SK-N-SH (cell line): ENCODE measurements around the gene LRP4. TPM values are rescaled to one million over a fixed set of nuclear protein-coding genes. Genes with fewer than 3 reads are reported as not detected.

Source experiments
- CTCF ChIA-PET: fragments of 300-600, 350-600 bp; formaldehyde crosslinking; extraction: SDS; loops from one replicate; lab custom pipeline; 2021; lab: Yijun Ruan, JAX
- POLR2A ChIA-PET: fragments of 350-600 bp; sonication (Branson Sonifier 250); formaldehyde crosslinking; extraction: SDS; loops from one replicate; lab custom pipeline; 2020; ENCODE audit warnings: antibody characterized with exemption, inconsistent platforms; lab: Yijun Ruan, JAX
- DNase-seq: peaks from one replicate; pipeline ENCODE4 v3.0.0; 2012
- H2AFZ ChIP-seq: fragments of 200-600 bp; sonication (generic); 2 replicates; pipeline ENCODE4 v1.8.1; 2016; ENCODE audit warnings: antibody characterized with exemption, mild to moderate bottlenecking, low read depth
- H3F3A ChIP-seq: fragments of 200-600 bp; sonication (generic); replicated peaks from 2 replicates; pipeline ENCODE3; 2016; ENCODE audit warnings: antibody characterized with exemption, mild to moderate bottlenecking; ENCODE audit not compliant: insufficient read depth
- H3K27ac ChIP-seq, 2 experiments: fragments of 200-500 bp in 1 of 2; fragments of 200-600 bp in 1 of 2; sonication (Bioruptor generic) in 1 of 2; sonication (generic), shearing (Covaris generic) in 1 of 2; 2 replicates each; pipeline versions ENCODE4 v1.5.1 to v1.6.1; 2014 to 2016; ENCODE audit warnings: low read depth in 2 of 2, inconsistent platforms in 1 of 2, low read length in 1 of 2, mild to moderate bottlenecking in 1 of 2, mixed read lengths in 1 of 2
- H3K27me3 ChIP-seq: fragments of 200-600 bp; sonication (generic), shearing (Covaris generic); 2 replicates; pipeline ENCODE4 v1.6.1; 2016; ENCODE audit warnings: mixed run types; ENCODE audit not compliant: insufficient read depth
- H3K36me3 ChIP-seq, 2 experiments: fragments of 200-500 bp in 1 of 2; fragments of 200-600 bp in 1 of 2; sonication (Bioruptor generic) in 1 of 2; sonication (generic) in 1 of 2; replicated peaks in 1 of 2; 2 replicates each; pipeline versions ENCODE3 to v1.5.1; 2014 to 2016; ENCODE audit warnings: low read length in 1 of 2, mild to moderate bottlenecking in 1 of 2; ENCODE audit not compliant: insufficient read depth in 2 of 2, control insufficient read depth in 1 of 2
- H3K4me1 ChIP-seq, 2 experiments: fragments of 200-500 bp in 1 of 2; fragments of 200-600 bp in 1 of 2; sonication (Bioruptor generic) in 1 of 2; sonication (generic), shearing (Covaris generic) in 1 of 2; 2 replicates each; pipeline versions ENCODE4 v1.5.1 to v1.6.1; 2014 to 2016; ENCODE audit warnings: low read depth in 1 of 2, low read length in 1 of 2, mixed run types in 1 of 2; ENCODE audit not compliant: insufficient read depth in 2 of 2, control insufficient read depth in 1 of 2
- H3K4me2 ChIP-seq: fragments of 200-600 bp; sonication (generic), shearing (Covaris generic); 2 replicates; pipeline ENCODE4 v1.6.1; 2017; ENCODE audit warnings: mixed run types
- H3K4me3 ChIP-seq, 2 experiments: fragments of 200-500 bp in 1 of 2; fragments of 200-600 bp in 1 of 2; sonication (Bioruptor generic) in 1 of 2; sonication (generic), shearing (Covaris generic) in 1 of 2; 2 replicates each; pipeline versions ENCODE4 v1.5.1 to v1.8.1; 2014 to 2016; ENCODE audit warnings: low read depth in 2 of 2, inconsistent platforms in 1 of 2, low read length in 1 of 2, mild to moderate bottlenecking in 1 of 2, mixed read lengths in 1 of 2, moderate library complexity in 1 of 2
- H3K79me2 ChIP-seq: fragments of 200-600 bp; sonication (generic); 2 replicates; pipeline ENCODE4 v1.8.1; 2017; ENCODE audit warnings: mild to moderate bottlenecking; ENCODE audit not compliant: insufficient read depth
- H3K9ac ChIP-seq: fragments of 200-600 bp; sonication (generic); 2 replicates; pipeline ENCODE4 v1.6.1; 2017; ENCODE audit warnings: mixed run types
- H3K9me2 ChIP-seq: fragments of 200-600 bp; sonication (generic); 2 replicates; pipeline ENCODE4 v1.6.1; 2017; ENCODE audit warnings: mixed run types
- H3K9me3 ChIP-seq: fragments of 200-600 bp; sonication (generic); 2 replicates; pipeline ENCODE4 v1.6.1; 2017; ENCODE audit warnings: mixed run types, mild to moderate bottlenecking, moderate library complexity
- H4K20me1 ChIP-seq: fragments of 200-600 bp; sonication (generic); 2 replicates; pipeline ENCODE4 v1.6.1; 2017; ENCODE audit warnings: mild to moderate bottlenecking, mixed run types; ENCODE audit not compliant: insufficient read depth
- CTCF ChIP-seq: fragments of 200-600 bp; sonication (generic); IDR thresholded peaks from 2 replicates; pipeline ENCODE4 v1.6.1; 2017; ENCODE audit warnings: antibody characterized with exemption, mild to moderate bottlenecking, moderate library complexity
- EP300 ChIP-seq, 2 experiments: IDR thresholded peaks; 2 replicates each; pipeline versions ENCODE4 v1.4.0 to v1.6.1; 2012; ENCODE audit warnings: borderline replicate concordance in 1 of 2, low read depth in 1 of 2, low read length in 1 of 2
- GABPA ChIP-seq: IDR thresholded peaks from 2 replicates; pipeline ENCODE4 v1.4.0; 2012; ENCODE audit warnings: low read depth, mild to moderate bottlenecking
- JUND ChIP-seq: IDR thresholded peaks from 2 replicates; pipeline ENCODE4 v1.4.0; 2012
- MXI1 ChIP-seq: IDR thresholded peaks from 2 replicates; pipeline ENCODE4 v1.6.1; 2012; ENCODE audit warnings: mild to moderate bottlenecking, low read depth, low read length, improper control_type of control experiment
- NFIC ChIP-seq: IDR thresholded peaks from 2 replicates; pipeline ENCODE4 v1.4.0; 2012; ENCODE audit warnings: borderline replicate concordance
- NRF1 ChIP-seq: IDR thresholded peaks from 2 replicates; pipeline ENCODE4 v1.6.1; 2012; ENCODE audit warnings: low read depth, mild to moderate bottlenecking, low read length
- RAD21 ChIP-seq: IDR thresholded peaks from 2 replicates; pipeline ENCODE4 v1.6.1; 2012; ENCODE audit warnings: mild to moderate bottlenecking, low read length
- REST ChIP-seq: IDR thresholded peaks from 2 replicates; pipeline ENCODE4 v1.6.1; 2012; ENCODE audit warnings: mild to moderate bottlenecking, low read depth, low read length, moderate library complexity
- RXRA ChIP-seq: IDR thresholded peaks from 2 replicates; pipeline ENCODE4 v1.4.0; 2012; ENCODE audit warnings: low read depth, mild to moderate bottlenecking, borderline replicate concordance
- SMC3 ChIP-seq: IDR thresholded peaks from 2 replicates; pipeline ENCODE4 v1.6.1; 2012; ENCODE audit warnings: low read depth, low read length, improper control_type of control experiment
- TCF12 ChIP-seq: IDR thresholded peaks from 2 replicates; pipeline ENCODE4 v1.4.0; 2012
- YY1 ChIP-seq: IDR thresholded peaks from 2 replicates; pipeline ENCODE4 v1.4.0; 2012; ENCODE audit warnings: low read depth, mild to moderate bottlenecking
- WGBS: methylation state at CpG from one replicate; pipeline ENCODE4 v1.1.6; 2017; ENCODE audit warnings: low lambda C conversion rate; 5-methylcytosine and 5-hydroxymethylcytosine counted together
- polyA plus RNA-seq, 3 experiments: library from polyadenylated mRNA; depleted of rRNA; stranded (reverse); fragments of >200 nt; gene quantifications; 2 replicates each; pipeline ENCODE4 v1.2.3, GENCODE V29; 2012
- TF ChIP-seq, protein P1 (sequence below): IDR thresholded peaks from 2 replicates; pipeline ENCODE4; 2012
- TF ChIP-seq, protein P2 (sequence below): fragments of 150-350 bp; IDR thresholded peaks from 2 replicates; pipeline ENCODE4 v1.6.1; 2017; ENCODE audit warnings: antibody characterized with exemption, low read length, low read depth, borderline replicate concordance

The LRP4 gene
- polyA plus RNA-seq, 1 of the 3 experiments (the other 2 are of a cell fraction) = 10.9 TPM

GRCh38 chr11:46900091-46900746 is 18.1 kb downstream of the LRP4 start:
- no peak for DNase-seq
- no peaks in the 10 kb centered on the region for H3K9me3 ChIP-seq
- H3K4me1 ChIP-seq = no peaks in the 10 kb centered on the region; a peak in 1 of 4 replicates
- TF ChIP-seq NFIC = no peak
- TF ChIP-seq REST = no peak
- TF ChIP-seq RAD21 = no peak
- no peak for TF ChIP-seq GABPA
- TF ChIP-seq, protein P1, sequence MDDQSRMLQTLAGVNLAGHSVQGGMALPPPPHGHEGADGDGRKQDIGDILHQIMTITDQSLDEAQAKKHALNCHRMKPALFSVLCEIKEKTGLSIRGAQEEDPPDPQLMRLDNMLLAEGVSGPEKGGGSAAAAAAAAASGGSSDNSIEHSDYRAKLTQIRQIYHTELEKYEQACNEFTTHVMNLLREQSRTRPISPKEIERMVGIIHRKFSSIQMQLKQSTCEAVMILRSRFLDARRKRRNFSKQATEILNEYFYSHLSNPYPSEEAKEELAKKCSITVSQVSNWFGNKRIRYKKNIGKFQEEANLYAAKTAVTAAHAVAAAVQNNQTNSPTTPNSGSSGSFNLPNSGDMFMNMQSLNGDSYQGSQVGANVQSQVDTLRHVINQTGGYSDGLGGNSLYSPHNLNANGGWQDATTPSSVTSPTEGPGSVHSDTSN = no peak
- no peak for TF ChIP-seq NRF1
- no peak for TF ChIP-seq EP300 (IDR thresholded peaks at IDR 0.05; ENCODE audit: borderline replicate concordance in 1 of 2, low read depth in 1 of 2, low read length in 1 of 2)
- no peak for TF ChIP-seq YY1
- TF ChIP-seq SMC3 = no peak
- TF ChIP-seq CTCF = no peak
- TF ChIP-seq MXI1 = no peak
- no peak for TF ChIP-seq TCF12
- no peak for TF ChIP-seq RXRA
- TF ChIP-seq, protein P2, sequence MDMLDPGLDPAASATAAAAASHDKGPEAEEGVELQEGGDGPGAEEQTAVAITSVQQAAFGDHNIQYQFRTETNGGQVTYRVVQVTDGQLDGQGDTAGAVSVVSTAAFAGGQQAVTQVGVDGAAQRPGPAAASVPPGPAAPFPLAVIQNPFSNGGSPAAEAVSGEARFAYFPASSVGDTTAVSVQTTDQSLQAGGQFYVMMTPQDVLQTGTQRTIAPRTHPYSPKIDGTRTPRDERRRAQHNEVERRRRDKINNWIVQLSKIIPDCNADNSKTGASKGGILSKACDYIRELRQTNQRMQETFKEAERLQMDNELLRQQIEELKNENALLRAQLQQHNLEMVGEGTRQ = no peak
- TF ChIP-seq JUND = no peak
- H3K4me3 ChIP-seq = no peak overlapping the region
- no peaks in the 10 kb centered on the region for H4K20me1 ChIP-seq
- peaks cover 0 to 4% of the 10 kb centered on the region in 2 experiments for H3K36me3 ChIP-seq
- no peak overlapping the region for H3K27ac ChIP-seq
- H3F3A ChIP-seq = no peaks in the 10 kb centered on the region
- no peaks in the 10 kb centered on the region for H3K27me3 ChIP-seq
- H3K4me2 ChIP-seq = no peak overlapping the region
- POLR2A ChIA-PET = no interaction called here
- CTCF ChIA-PET = interaction anchor here (1.0 to 7.0 kb wide), 3 partner anchors 231 to 253 kb away, joined by 3 to 37 read pairs (median 3); no protein-coding TSS in a partner anchor
- H3K79me2 ChIP-seq = no peaks in the 10 kb centered on the region
- 89% methylated on average over 13 of the region's 13 CpGs for WGBS
- no peak overlapping the region for H2AFZ ChIP-seq
- H3K9me2 ChIP-seq = no peaks in the 10 kb centered on the region
- no peak overlapping the region for H3K9ac ChIP-seq
